NB4 (cell line): ENCODE measurements around the gene SCN9A.
"Not testable (repeated sequence)": the region's sequence is repeated elsewhere in the genome, so short reads cannot be mapped to it uniquely, and the experiment has no call there.

ENCODE experiments used
- DNase-seq: peaks from one replicate; pipeline ENCODE4 v3.0.0; 2010; ENCODE audit warnings: low read depth
- H3K4me3 ChIP-seq: one replicate; pipeline ENCODE4 v1.5.1; 2011; ENCODE audit warnings: mild to moderate bottlenecking, low read depth, low read length, moderate library complexity
- CTCF ChIP-seq: IDR thresholded peaks from one replicate; pipeline ENCODE4 v1.5.1; 2012; ENCODE audit warnings: low read depth, low read length
- MYC ChIP-seq: IDR thresholded peaks from 2 replicates; pipeline ENCODE4 v1.6.1; 2011; ENCODE audit warnings: low read depth, low read length
- POLR2A ChIP-seq: IDR thresholded peaks from 2 replicates; pipeline ENCODE4 v1.6.1; 2011; ENCODE audit warnings: mild to moderate bottlenecking; ENCODE audit not compliant: insufficient read length; ENCODE audit errors: extremely low read depth
- TF ChIP-seq, protein P1 (sequence below): IDR thresholded peaks from 2 replicates; pipeline ENCODE4 v1.6.1; 2011; ENCODE audit warnings: low read depth, low read length

Gene SCN9A

DNA sequence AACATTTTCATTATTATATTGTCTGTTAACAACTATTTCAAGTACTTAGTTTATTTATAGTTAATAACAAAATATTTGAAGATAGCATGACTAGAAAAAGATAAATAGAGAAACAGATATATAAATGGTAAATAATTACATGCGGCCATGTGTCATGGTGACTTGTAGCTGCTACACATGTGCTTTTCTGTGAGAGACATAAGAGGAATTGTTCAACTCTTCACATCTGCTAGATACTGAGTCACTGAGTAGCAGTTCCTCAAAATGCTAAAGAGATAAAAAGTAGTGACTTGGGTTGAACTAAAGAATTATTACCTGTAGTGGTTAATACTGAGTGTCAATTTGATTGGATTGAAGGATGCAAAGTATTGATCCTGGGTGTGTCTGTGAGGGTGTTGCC, 37.5 kb upstream of the SCN9A start:
- no peak overlapping the region for H3K4me3 ChIP-seq
- peak; percentile 7 for DNase-seq
- TF ChIP-seq, protein P1, sequence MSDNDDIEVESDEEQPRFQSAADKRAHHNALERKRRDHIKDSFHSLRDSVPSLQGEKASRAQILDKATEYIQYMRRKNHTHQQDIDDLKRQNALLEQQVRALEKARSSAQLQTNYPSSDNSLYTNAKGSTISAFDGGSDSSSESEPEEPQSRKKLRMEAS, result peak; percentile 56
- TF ChIP-seq CTCF, result no peak
- TF ChIP-seq POLR2A, result no peak

- DNase-seq, result no peak
- no peak overlapping the region for H3K4me3 ChIP-seq
- TF ChIP-seq MYC, result no peak
Measured at GRCh38 chr2:166411473-166412230, 35.9 kb upstream of the SCN9A start.

GRCh38 chr2:166410828-166411472, 35.2 kb upstream of the SCN9A start:
- TF ChIP-seq POLR2A, result no peak
- TF ChIP-seq CTCF, result no peak
- no peak for TF ChIP-seq MYC
- TF ChIP-seq, protein P1, result no peak
- H3K4me3 ChIP-seq, result no peak overlapping the region
- peak; percentile 3 for DNase-seq

DNA sequence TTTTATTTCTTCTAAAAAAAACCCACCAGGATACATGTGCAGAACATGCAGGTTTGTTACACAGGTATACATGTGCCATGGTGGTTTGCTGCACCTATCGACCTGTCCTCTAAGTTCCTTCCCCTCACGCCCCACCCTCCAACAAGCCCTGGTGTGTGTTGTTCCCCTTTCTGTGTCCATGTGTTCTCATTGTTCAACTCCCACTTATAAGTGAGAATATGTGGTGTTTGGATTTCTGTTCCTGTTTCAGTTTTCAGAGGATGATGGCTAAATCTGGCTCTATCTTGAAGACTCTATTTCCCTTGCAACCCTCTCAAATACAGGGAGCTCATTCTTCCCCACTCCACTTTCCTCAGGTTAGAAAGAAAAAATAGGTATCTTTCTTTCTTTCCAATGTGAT, 32.0 kb upstream of the SCN9A start:
- not testable (repeated sequence) for DNase-seq, H3K4me3 ChIP-seq

GRCh38 chr2:166406374-166406773, 30.6 kb upstream of the SCN9A start:
- TF ChIP-seq, protein P1, result no peak
- TF ChIP-seq MYC (no peak), POLR2A (no peak), CTCF (no peak)
- H3K4me3 ChIP-seq, result no peak overlapping the region
- no peak for DNase-seq

DNA sequence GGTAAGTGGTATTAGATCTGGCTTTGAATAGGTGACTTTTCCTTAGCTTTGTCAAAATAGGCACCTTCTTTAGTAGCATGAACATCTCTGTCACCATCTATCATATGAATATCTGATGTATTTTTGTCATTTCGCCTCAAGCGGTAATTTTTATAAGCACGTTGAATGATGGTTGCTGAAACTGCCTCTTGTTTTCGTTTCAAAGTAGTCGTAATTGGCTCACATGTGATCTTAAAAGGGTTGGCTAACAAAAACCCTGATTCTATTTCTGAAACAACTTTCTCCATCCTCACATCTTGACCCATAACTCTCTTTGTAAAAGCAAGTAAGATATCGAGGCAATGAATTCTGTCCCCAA, 29.8 kb upstream of the SCN9A start:
- no peak for DNase-seq
- H3K4me3 ChIP-seq, result no peak overlapping the region
- TF ChIP-seq CTCF (no peak), POLR2A (no peak), MYC (no peak)
- TF ChIP-seq, protein P1, result no peak

DNA sequence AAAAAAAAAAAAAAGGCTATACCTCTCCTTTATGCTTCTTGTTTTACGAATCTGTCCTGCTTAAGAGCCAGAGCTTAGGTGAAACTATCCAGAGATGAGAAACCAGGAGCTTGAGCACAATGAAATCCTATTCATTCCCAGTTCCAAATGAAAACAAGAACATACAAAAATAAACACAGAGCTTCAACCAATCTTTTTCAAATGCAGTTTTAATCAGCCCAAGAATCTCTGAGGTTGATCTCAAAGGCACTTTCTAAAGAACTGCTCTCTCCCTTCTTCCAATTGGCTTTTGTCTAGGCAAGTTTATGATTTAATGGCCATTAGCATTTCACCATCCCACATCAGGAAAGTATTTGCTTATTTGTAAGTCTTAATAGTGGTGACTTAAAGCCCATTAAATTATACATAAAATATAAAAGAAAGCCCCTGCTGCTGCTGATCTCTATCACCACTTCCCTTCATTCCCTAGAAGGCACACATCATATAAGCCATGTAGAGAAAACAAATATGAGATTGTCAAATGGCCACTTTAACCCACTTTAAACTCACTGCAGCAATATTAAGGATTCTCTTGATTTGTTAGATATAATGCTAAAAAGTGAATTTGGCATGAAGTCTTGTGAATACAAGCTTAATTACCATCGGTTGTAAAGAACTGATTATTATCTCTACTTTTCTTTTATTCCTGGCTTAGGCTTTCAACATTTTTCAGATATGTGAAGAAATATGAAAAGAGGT, 29.3 kb upstream of the SCN9A start:
- TF ChIP-seq MYC (no peak), CTCF (no peak), POLR2A (no peak)
- TF ChIP-seq, protein P1, result no peak
- no peak overlapping the region for H3K4me3 ChIP-seq
- no peak for DNase-seq
